ENCODE data around the gene TFAM.

DNA sequence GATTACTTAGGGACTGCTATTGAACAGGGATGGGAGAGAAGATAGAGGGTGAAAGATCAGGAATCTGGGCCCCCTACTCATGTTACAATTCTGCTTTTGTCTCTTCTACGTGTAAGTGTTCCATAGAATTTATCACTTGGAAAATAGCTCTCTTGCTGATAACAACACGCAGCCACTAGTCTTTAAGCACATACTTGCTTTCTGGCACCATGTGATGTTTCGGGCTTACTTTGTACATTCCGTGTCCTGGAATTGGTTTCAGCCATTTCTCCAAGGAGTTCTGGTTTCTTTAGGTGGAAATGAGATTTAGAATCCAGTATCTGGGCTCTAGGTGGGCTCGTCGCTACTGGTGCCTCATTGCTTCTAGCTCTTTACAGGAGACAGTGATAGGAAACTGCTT is 59.7 kb downstream of the TFAM start:
- TF ChIP-seq, protein P1, sequence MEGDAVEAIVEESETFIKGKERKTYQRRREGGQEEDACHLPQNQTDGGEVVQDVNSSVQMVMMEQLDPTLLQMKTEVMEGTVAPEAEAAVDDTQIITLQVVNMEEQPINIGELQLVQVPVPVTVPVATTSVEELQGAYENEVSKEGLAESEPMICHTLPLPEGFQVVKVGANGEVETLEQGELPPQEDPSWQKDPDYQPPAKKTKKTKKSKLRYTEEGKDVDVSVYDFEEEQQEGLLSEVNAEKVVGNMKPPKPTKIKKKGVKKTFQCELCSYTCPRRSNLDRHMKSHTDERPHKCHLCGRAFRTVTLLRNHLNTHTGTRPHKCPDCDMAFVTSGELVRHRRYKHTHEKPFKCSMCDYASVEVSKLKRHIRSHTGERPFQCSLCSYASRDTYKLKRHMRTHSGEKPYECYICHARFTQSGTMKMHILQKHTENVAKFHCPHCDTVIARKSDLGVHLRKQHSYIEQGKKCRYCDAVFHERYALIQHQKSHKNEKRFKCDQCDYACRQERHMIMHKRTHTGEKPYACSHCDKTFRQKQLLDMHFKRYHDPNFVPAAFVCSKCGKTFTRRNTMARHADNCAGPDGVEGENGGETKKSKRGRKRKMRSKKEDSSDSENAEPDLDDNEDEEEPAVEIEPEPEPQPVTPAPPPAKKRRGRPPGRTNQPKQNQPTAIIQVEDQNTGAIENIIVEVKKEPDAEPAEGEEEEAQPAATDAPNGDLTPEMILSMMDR (IDR thresholded peaks at IDR 0.05): no peak
- no peak for TF ChIP-seq POLR2A (IDR thresholded peaks at IDR 0.05)
